ENCODE measurements around the gene ZNF600.

DNA sequence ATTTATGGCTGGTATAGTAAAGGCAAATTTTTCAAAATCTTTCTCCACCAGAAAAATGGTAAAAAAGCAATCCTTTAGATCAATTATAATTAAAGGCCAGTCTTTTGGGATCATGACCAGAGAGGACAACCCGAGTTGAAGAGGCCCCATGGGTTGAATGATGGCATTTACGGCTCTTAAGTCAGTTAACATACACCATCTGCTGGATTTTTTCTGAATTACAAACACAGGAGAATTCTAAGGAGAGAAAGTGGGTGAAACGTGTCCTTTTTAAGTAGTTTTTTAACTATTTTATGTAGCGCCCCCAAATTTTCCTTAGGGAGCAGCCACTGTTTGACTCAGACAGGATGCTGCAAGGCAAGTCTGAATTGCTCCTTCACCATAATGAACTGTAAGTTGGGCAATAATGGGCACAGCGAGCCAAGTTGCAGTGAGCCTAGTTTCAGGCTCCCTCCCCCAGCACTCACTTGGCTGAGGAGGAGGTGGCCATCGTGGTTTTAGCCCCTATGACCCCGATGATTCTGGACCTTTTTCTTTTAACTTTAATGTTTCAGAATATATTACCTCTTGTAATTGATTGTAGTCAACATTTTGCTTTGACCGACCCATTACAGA is 38.1 kb downstream of the ZNF600 start:
- TF ChIP-seq, protein P1, sequence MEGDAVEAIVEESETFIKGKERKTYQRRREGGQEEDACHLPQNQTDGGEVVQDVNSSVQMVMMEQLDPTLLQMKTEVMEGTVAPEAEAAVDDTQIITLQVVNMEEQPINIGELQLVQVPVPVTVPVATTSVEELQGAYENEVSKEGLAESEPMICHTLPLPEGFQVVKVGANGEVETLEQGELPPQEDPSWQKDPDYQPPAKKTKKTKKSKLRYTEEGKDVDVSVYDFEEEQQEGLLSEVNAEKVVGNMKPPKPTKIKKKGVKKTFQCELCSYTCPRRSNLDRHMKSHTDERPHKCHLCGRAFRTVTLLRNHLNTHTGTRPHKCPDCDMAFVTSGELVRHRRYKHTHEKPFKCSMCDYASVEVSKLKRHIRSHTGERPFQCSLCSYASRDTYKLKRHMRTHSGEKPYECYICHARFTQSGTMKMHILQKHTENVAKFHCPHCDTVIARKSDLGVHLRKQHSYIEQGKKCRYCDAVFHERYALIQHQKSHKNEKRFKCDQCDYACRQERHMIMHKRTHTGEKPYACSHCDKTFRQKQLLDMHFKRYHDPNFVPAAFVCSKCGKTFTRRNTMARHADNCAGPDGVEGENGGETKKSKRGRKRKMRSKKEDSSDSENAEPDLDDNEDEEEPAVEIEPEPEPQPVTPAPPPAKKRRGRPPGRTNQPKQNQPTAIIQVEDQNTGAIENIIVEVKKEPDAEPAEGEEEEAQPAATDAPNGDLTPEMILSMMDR (IDR thresholded peaks at IDR 0.05) = peak in 3 of 4 experiments; percentile 24 to 59 (median 46)
- no peak for TF ChIP-seq POLR2A (IDR thresholded peaks at IDR 0.05)

Measured in prostate gland (tissue), 2 donors.